Peyer's patch (tissue), 4 donors: ENCODE results near the gene TMEM45A. TPM values are rescaled to one million over a fixed set of nuclear protein-coding genes. Genes with fewer than 3 reads are reported as not detected.
"Not testable (repeated sequence)": the region's sequence is repeated elsewhere in the genome, so short reads cannot be mapped to it uniquely, and the experiment has no call there.

Experiments used
- DNase-seq, 3 donors: peaks; one replicate each; pipeline ENCODE4 v3.0.0-alpha.2; 2017 to 2019
- H3K27ac ChIP-seq, 4 donors: fragments of 200-600 bp; sonication (generic); one replicate each; pipeline ENCODE4 v1.5.1; 2016 to 2019
- H3K27me3 ChIP-seq, 2 donors: fragments of 200-600 bp; sonication (generic); one replicate each; pipeline ENCODE4 v1.5.1; 2019
- H3K36me3 ChIP-seq, 3 donors: fragments of 200-600 bp; sonication (generic); one replicate each; pipeline ENCODE4 v1.5.1; 2016 to 2019
- H3K4me1 ChIP-seq, 4 donors: fragments of 200-600 bp; sonication (generic); one replicate each; pipeline ENCODE4 v1.5.1; 2016 to 2019
- H3K4me3 ChIP-seq, 4 donors: fragments of 200-600 bp; sonication (generic); 1 replicate in 3 of 4; 2 replicates in 1 of 4; pipeline ENCODE4 v1.5.1; 2016 to 2019; ENCODE audit warnings: mild to moderate bottlenecking in 1 of 4
- H3K9me3 ChIP-seq, 4 donors: fragments of 200-600 bp; sonication (generic); one replicate each; pipeline ENCODE4 v1.5.1; 2016 to 2019; ENCODE audit warnings: mild to moderate bottlenecking in 1 of 4
- POLR2A ChIP-seq, 2 donors: fragments of 450-650 bp; IDR thresholded peaks; one replicate each; pipeline ENCODE4 v1.5.1; 2017; ENCODE audit warnings: antibody characterized with exemption in 2 of 2, mild to moderate bottlenecking in 2 of 2, moderate library complexity in 2 of 2
- total RNA-seq, 4 donors: library from RNA; depleted of rRNA; stranded (reverse); fragments of >200 nt; gene quantifications; one replicate each; pipeline ENCODE4 v1.1.0, GENCODE V29; 2016
- TF ChIP-seq, protein P1 (sequence below), 6 experiments: fragments of 450-650 bp in 4 of 6; fragments of 200-600 bp in 2 of 6; sonication (generic) in 1 of 6; IDR thresholded peaks; one replicate each; pipeline ENCODE4 v1.5.1; 2017 to 2019; ENCODE audit warnings: antibody characterized with exemption in 6 of 6, mild to moderate bottlenecking in 3 of 6, moderate library complexity in 1 of 6

Gene TMEM45A
- total RNA-seq, 4 donors from 2014 or later: 0.66 to 5.3 (median 4.7) TPM; not detected in 1

GRCh38 chr3:100578646-100579045, 86.2 kb downstream of the TMEM45A start:
- Histone ChIP-seq H3K36me3 (no peaks in the 10 kb centered on the region), H3K4me1 (no peaks in the 10 kb centered on the region), H3K4me3 (no peak overlapping the region), H3K27ac (peak overlapping the region in 1 of 4 donors; percentile 65), H3K9me3 (no peaks in the 10 kb centered on the region), H3K27me3 (no peaks in the 10 kb centered on the region)
- no peak for DNase-seq
- no peak for TF ChIP-seq POLR2A (IDR thresholded peaks at IDR 0.05)
- TF ChIP-seq, protein P1, sequence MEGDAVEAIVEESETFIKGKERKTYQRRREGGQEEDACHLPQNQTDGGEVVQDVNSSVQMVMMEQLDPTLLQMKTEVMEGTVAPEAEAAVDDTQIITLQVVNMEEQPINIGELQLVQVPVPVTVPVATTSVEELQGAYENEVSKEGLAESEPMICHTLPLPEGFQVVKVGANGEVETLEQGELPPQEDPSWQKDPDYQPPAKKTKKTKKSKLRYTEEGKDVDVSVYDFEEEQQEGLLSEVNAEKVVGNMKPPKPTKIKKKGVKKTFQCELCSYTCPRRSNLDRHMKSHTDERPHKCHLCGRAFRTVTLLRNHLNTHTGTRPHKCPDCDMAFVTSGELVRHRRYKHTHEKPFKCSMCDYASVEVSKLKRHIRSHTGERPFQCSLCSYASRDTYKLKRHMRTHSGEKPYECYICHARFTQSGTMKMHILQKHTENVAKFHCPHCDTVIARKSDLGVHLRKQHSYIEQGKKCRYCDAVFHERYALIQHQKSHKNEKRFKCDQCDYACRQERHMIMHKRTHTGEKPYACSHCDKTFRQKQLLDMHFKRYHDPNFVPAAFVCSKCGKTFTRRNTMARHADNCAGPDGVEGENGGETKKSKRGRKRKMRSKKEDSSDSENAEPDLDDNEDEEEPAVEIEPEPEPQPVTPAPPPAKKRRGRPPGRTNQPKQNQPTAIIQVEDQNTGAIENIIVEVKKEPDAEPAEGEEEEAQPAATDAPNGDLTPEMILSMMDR (IDR thresholded peaks at IDR 0.05): no peak

- H3K9me3 ChIP-seq: no peaks in the 10 kb centered on the region
- H3K27ac ChIP-seq: no peak overlapping the region
- no peaks in the 10 kb centered on the region for H3K36me3 ChIP-seq
- H3K4me1 ChIP-seq: no peaks in the 10 kb centered on the region
- TF ChIP-seq, protein P1 (IDR thresholded peaks at IDR 0.05): no peak
- H3K4me3 ChIP-seq: no peak overlapping the region
- no peak for DNase-seq
- H3K27me3 ChIP-seq: no peaks in the 10 kb centered on the region
Measured at GRCh38 chr3:100580147-100580546, 87.7 kb downstream of the TMEM45A start.

DNA sequence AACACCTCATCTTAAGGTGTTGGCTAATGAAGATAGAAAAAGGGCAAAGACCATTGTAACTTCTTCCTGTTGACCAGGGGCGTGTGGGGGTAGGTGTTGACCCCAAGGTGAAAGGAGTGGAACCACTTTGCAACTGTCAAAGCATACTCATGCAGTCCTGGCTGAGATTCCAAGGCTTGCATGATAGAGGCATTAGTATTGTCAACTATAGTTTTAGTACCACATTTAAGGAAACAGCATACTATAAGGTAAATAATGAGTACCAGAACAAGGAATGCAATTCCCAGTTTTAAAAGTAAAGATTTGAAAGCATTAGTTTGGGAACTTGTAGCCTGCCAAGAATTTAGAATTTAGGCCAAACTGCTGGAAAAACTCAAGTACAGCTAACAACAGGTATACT, 89.2 kb downstream of the TMEM45A start:
- H3K36me3 ChIP-seq: no peaks in the 10 kb centered on the region
- no peak overlapping the region for H3K27ac ChIP-seq
- no peaks in the 10 kb centered on the region for H3K9me3 ChIP-seq
- DNase-seq: no peak
- H3K4me1 ChIP-seq: no peaks in the 10 kb centered on the region
- H3K27me3 ChIP-seq: no peaks in the 10 kb centered on the region
- no peak overlapping the region for H3K4me3 ChIP-seq
- TF ChIP-seq, protein P1 (IDR thresholded peaks at IDR 0.05): no peak
- TF ChIP-seq POLR2A (IDR thresholded peaks at IDR 0.05): no peak

GRCh38 chr3:100582157-100582556, 89.7 kb downstream of the TMEM45A start:
- DNase-seq, H3K4me3 ChIP-seq, H3K9me3 ChIP-seq, H3K36me3 ChIP-seq, H3K27me3 ChIP-seq, H3K4me1 ChIP-seq, H3K27ac ChIP-seq: not testable (repeated sequence)

DNA sequence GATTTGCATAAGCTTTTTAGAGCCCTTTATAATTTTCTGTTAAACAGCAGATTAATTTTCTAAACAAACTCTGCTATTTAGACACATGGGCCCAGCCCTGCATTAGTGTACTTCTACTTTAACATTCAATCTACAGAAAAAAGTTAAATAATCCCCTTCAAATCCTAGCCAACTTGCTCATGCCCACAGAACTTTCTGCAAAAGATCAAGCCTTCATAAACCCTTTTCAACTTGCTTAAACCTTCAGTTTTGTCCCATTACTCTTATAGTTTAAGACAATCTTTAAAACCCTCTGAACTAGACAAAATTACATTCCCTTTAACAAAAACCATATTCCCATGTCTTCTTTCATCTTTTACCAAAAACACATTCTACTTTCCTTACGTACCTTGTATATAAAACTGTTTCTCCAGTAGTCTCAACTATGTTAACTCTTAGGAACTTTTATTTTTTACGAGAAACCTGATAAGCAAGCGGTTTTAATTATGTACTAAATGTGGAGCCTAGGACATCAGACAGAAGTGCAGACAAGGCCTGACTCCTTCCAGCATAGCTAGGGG, 91.8 kb downstream of the TMEM45A start:
- Histone ChIP-seq H3K9me3 (no peaks in the 10 kb centered on the region), H3K27me3 (no peaks in the 10 kb centered on the region), H3K27ac (no peak overlapping the region), H3K4me1 (no peaks in the 10 kb centered on the region), H3K4me3 (no peak overlapping the region), H3K36me3 (no peaks in the 10 kb centered on the region)
- no peak for DNase-seq
- TF ChIP-seq, protein P1 (IDR thresholded peaks at IDR 0.05): no peak
- TF ChIP-seq POLR2A (IDR thresholded peaks at IDR 0.05): no peak

DNA sequence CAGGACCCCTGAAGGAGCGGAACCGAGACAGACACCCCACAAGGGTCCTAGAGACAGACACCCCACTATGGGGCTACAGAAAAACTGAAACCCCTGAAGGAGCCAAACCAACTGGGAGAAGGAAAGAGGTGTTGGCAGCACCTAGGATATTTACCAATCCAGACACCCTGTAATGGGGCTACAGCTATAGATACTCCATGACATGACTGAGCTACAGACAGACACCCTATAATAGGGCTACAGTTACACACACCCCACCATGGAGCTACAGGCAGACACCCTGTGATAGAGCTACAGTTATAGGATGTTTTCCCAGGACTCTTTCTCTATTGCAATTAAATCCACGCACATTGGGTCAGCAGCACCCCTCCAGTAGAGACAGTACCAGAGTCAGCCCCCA, 94.4 kb downstream of the TMEM45A start:
- TF ChIP-seq, protein P1 (IDR thresholded peaks at IDR 0.05): no peak
- TF ChIP-seq POLR2A (IDR thresholded peaks at IDR 0.05): no peak
- Histone ChIP-seq H3K27me3 (no peaks in the 10 kb centered on the region), H3K36me3 (no peaks in the 10 kb centered on the region), H3K9me3 (no peaks in the 10 kb centered on the region), H3K4me3 (no peak overlapping the region), H3K27ac (no peak overlapping the region), H3K4me1 (no peaks in the 10 kb centered on the region)
- no peak for DNase-seq
